T-cell (primary cell): Measurements from ENCODE around the gene FAM120C. TPM values are rescaled to one million over a fixed set of nuclear protein-coding genes. Genes with fewer than 3 reads are reported as not detected.

Experiments
- ATAC-seq, 4 experiments: fragments of 200-7000 bp in 3 of 4; fragments of 150-1000 bp in 1 of 4; cut with Tn5 transposase; replicated peaks in 1 of 4; 1 replicate in 3 of 4; 2 replicates in 1 of 4; pipeline ENCODE4 v1.10.0; 2021; ENCODE audit warnings: moderate library complexity in 3 of 4, mild to moderate bottlenecking in 2 of 4, moderate number of reproducible peaks in 1 of 4
- CTCF ChIA-PET, 2 donors: fragments of 300-600 bp; sonication (Branson Sonifier 250); formaldehyde crosslinking; loops; one replicate each; lab custom pipeline; 2022; ENCODE audit warnings: antibody characterized with exemption in 2 of 2; lab: Charles Lee
- POLR2A ChIA-PET, 2 donors: fragments of 300-600 bp; sonication (Branson Sonifier 250); formaldehyde crosslinking; loops; one replicate each; lab custom pipeline; 2022; ENCODE audit warnings: antibody characterized with exemption in 2 of 2; lab: Charles Lee
- DNase-seq, 35 experiments: peaks; one replicate each; pipeline versions ENCODE4 v3.0.0 to v3.0.0-alpha.2; 2013 to 2023
- H3K27ac ChIP-seq: one replicate; pipeline ENCODE4 v1.5.1; 2013; ENCODE audit warnings: low read length
- H3K27me3 ChIP-seq, 2 experiments: replicated peaks in 1 of 2; 1 replicate in 1 of 2; 2 replicates in 1 of 2; pipeline versions ENCODE4 v1.6.1 to v1.7.0; 2013; ENCODE audit warnings: low read length in 1 of 2, mixed read lengths in 1 of 2; ENCODE audit not compliant: control insufficient read depth in 2 of 2, insufficient read depth in 2 of 2; ENCODE audit errors: extremely low read depth in 1 of 2
- H3K36me3 ChIP-seq, 2 donors: 1 replicate in 1 of 2; 2 replicates in 1 of 2; pipeline versions ENCODE4 v1.6.1 to v1.7.0; 2013; ENCODE audit warnings: low read length in 1 of 2; ENCODE audit not compliant: control insufficient read depth in 2 of 2, insufficient read depth in 1 of 2; ENCODE audit errors: extremely low read depth in 1 of 2
- H3K4me1 ChIP-seq, 2 experiments: 1 replicate in 1 of 2; 2 replicates in 1 of 2; pipeline versions ENCODE4 v1.6.1 to v1.7.0; 2013; ENCODE audit warnings: low read length in 2 of 2, mixed read lengths in 1 of 2; ENCODE audit not compliant: insufficient read depth in 2 of 2, control insufficient read depth in 1 of 2; ENCODE audit errors: extremely low read depth in 1 of 2
- H3K4me3 ChIP-seq, 2 donors: 1 replicate in 1 of 2; 2 replicates in 1 of 2; pipeline versions ENCODE4 v1.5.1 to v1.7.0; 2013; ENCODE audit warnings: mild to moderate bottlenecking in 2 of 2, low read length in 1 of 2, moderate library complexity in 1 of 2; ENCODE audit not compliant: control insufficient read depth in 1 of 2; ENCODE audit errors: extremely low read depth in 1 of 2
- H3K9me3 ChIP-seq: 2 replicates; pipeline ENCODE4 v1.7.0; 2013
- H3K27ac Mint-ChIP-seq, 2 donors: one replicate each; pipeline ENCODE4 v1.8.0; 2020 to 2021; ENCODE audit warnings: mild to moderate bottlenecking in 2 of 2, mixed read lengths in 2 of 2
- H3K27me3 Mint-ChIP-seq, 2 donors: one replicate each; pipeline ENCODE4 v1.8.0; 2021 to 2022; ENCODE audit warnings: mixed read lengths in 2 of 2
- H3K36me3 Mint-ChIP-seq: one replicate; pipeline ENCODE4 v1.8.0; 2021; ENCODE audit warnings: mixed read lengths
- H3K4me1 Mint-ChIP-seq, 3 donors: one replicate each; pipeline ENCODE4 v1.8.0; 2020 to 2022; ENCODE audit warnings: mixed read lengths in 3 of 3, mild to moderate bottlenecking in 1 of 3
- H3K4me3 Mint-ChIP-seq, 3 donors: one replicate each; pipeline ENCODE4 v1.8.0; 2020 to 2022; ENCODE audit warnings: mild to moderate bottlenecking in 3 of 3, mixed read lengths in 3 of 3, moderate library complexity in 3 of 3
- H3K9me3 Mint-ChIP-seq, 3 donors: one replicate each; pipeline ENCODE4 v1.8.0; 2020 to 2022; ENCODE audit warnings: mixed read lengths in 3 of 3
- WGBS: methylation state at CpG from one replicate; pipeline ENCODE4 v1.1.5; 2013; ENCODE audit warnings: missing lambda C conversion rate; ENCODE audit not compliant: insufficient coverage; 5-methylcytosine and 5-hydroxymethylcytosine counted together
- total RNA-seq, 35 experiments: library from RNA in 6 of 35; stranded (reverse) in 6 of 35; fragments of 120-200 nt in 1 of 35; gene quantifications; one replicate each; pipeline versions ENCODE4 v1.2.1 to v1.2.4 and lab custom pipeline; 2013 to 2026

FAM120C gene
- total RNA-seq, 5 donors from 2014 or later (not counting 1 experiment from before 2014, with no cell fraction given) = 14.9 to 23.0 (median 19.5) TPM

DNA sequence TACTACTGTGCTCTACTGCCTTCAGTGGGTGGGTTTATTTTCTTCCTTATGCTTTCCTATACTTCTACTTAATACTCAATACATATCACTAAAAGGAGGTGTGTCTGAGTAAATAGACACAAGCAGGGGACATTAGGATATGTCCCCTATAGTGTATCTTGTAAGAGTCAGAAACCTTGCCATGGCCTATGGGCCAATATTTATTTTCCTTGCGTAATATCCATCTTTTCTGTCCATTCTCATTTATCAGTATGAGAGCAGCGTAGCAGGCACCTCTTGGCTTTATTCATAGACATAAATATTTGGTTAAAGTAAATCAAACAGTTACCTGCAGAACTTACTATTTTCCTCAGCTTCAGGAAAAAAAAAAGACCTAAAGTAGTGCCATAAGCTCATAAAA lies 92.2 kb downstream of the FAM120C start:
- Histone ChIP-seq H3K4me1 (no peaks in the 10 kb centered on the region), H3K4me3 (no peak overlapping the region), H3K27me3 (no peaks in the 10 kb centered on the region), H3K9me3 (no peaks in the 10 kb centered on the region), H3K36me3 (no peaks in the 10 kb centered on the region), H3K27ac (no peak overlapping the region)
- H3K27me3 Mint-ChIP-seq = no peaks in the 10 kb centered on the region
- ATAC-seq (no peak), DNase-seq (no peak)
- ChIA-PET POLR2A (interaction anchor here (0.6 to 0.7 kb wide), 2 partner anchors 18 to 781 kb away, joined by 3 to 4 read pairs; no protein-coding TSS in a partner anchor), CTCF (interaction anchor here in 1 of 2 donors (0.7 kb wide), 1 partner anchor 312 kb away, joined by 4 read pairs; no protein-coding TSS in a partner anchor)
- H3K27ac Mint-ChIP-seq = no peak overlapping the region
- peaks cover 13% of the 10 kb centered on the region for H3K36me3 Mint-ChIP-seq
- H3K4me3 Mint-ChIP-seq = no peak overlapping the region
- H3K4me1 Mint-ChIP-seq = no peaks in the 10 kb centered on the region
- H3K9me3 Mint-ChIP-seq = no peaks in the 10 kb centered on the region
- WGBS = no CpG with 5 or more reads among the region's 2 CpGs

DNA sequence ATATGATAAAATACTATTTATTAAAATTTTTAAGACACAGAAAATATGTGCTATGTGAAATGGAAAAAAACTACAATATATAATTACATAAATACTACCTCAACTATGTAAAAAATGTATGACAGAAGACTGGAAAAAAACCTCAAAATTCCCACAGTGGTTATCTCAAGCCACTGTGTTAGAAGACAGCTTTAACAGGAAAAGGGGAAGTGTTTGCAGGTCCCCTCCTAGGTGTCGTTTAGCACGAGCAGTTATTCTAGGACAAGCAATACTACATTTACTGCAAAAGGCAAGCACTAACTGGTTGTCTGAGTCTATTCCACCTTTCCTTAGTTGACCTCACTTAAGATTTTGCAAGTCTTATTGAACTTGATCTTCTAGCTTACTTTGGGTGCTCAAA lies 93.9 kb downstream of the FAM120C start:
- Mint-ChIP-seq H3K4me1 (no peaks in the 10 kb centered on the region), H3K36me3 (peaks cover 25% of the 10 kb centered on the region), H3K27ac (no peak overlapping the region), H3K9me3 (no peaks in the 10 kb centered on the region), H3K4me3 (no peak overlapping the region), H3K27me3 (no peaks in the 10 kb centered on the region)
- ATAC-seq = no peak
- H3K9me3 ChIP-seq = no peaks in the 10 kb centered on the region
- ChIA-PET POLR2A (no interaction called here), CTCF (no interaction called here)
- H3K4me3 ChIP-seq = no peak overlapping the region
- DNase-seq = no peak
- H3K27ac ChIP-seq = no peak overlapping the region
- WGBS = no CpG with 5 or more reads among the region's 2 CpGs
- H3K36me3 ChIP-seq = peaks cover 0 to 5% of the 10 kb centered on the region in 2 donors
- no peaks in the 10 kb centered on the region for H3K4me1 ChIP-seq
- H3K27me3 ChIP-seq = no peaks in the 10 kb centered on the region

DNA sequence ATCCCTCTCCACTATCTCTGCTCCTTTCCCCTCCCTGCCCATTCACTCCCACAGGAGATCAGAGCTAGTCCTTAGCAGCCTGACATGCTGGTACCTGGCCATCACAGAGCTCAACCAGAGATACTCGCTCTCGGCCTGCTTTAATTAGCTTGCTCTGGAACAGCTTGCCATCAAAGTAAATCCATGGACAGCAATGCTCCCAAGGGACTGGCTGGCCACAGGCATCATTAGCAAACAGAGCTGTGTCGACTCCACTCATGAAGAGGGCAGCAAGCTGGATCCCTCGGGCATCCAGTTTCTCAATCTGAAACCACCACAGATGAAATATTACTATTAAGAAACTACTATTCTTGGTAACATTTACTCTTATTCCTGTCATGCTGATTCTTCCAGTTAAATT lies 95.4 kb downstream of the FAM120C start:
- Mint-ChIP-seq H3K27me3 (no peaks in the 10 kb centered on the region), H3K36me3 (peaks cover 29% of the 10 kb centered on the region), H3K4me3 (no peak overlapping the region), H3K27ac (no peak overlapping the region), H3K9me3 (no peaks in the 10 kb centered on the region), H3K4me1 (no peaks in the 10 kb centered on the region)
- ChIA-PET POLR2A (interaction anchor here in 1 of 2 donors (0.7 kb wide), 1 partner anchor 8 kb away, joined by 3 read pairs; no protein-coding TSS in a partner anchor), CTCF (interaction anchor here in 1 of 2 donors (0.7 kb wide), 1 partner anchor 17 kb away, joined by 5 read pairs; no protein-coding TSS in a partner anchor)
- Histone ChIP-seq H3K27ac (no peak overlapping the region), H3K9me3 (no peaks in the 10 kb centered on the region), H3K36me3 (peaks cover 0 to 5% of the 10 kb centered on the region in 2 donors), H3K27me3 (no peaks in the 10 kb centered on the region), H3K4me3 (no peak overlapping the region), H3K4me1 (no peaks in the 10 kb centered on the region)
- WGBS = 80% methylated on average over 1 of the region's 4 CpGs
- ATAC-seq = no peak
- no peak for DNase-seq

DNA sequence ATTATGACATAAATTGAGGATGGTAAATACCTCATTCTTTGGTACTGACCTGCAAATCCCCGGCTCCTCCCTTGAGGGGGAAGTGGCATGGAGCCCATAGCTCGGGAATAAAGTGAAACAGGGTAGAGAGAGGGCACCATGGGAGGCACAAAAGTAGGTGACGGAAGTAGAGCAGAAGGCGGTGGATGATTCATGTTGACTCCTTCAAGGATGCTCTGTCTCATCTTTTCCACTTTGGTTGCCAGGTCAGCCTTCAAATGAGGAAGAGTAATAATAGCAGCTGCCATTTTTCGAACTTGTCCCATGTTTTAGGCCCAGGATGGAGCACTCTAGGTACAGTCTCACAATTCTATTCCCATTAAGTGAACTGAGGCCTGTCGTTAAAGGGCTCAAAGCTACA lies 97.4 kb downstream of the FAM120C start:
- Histone ChIP-seq H3K27me3 (no peaks in the 10 kb centered on the region), H3K4me1 (no peaks in the 10 kb centered on the region), H3K4me3 (no peak overlapping the region), H3K27ac (no peak overlapping the region), H3K36me3 (peaks cover 0 to 5% of the 10 kb centered on the region in 2 donors), H3K9me3 (no peaks in the 10 kb centered on the region)
- 85% methylated on average over 2 of the region's 6 CpGs for WGBS
- H3K4me3 Mint-ChIP-seq = no peak overlapping the region
- ChIA-PET CTCF (no interaction called here), POLR2A (no interaction called here)
- H3K4me1 Mint-ChIP-seq = no peaks in the 10 kb centered on the region
- H3K27me3 Mint-ChIP-seq = no peaks in the 10 kb centered on the region
- ATAC-seq (no peak), DNase-seq (no peak)
- H3K9me3 Mint-ChIP-seq = no peaks in the 10 kb centered on the region
- peaks cover 23% of the 10 kb centered on the region for H3K36me3 Mint-ChIP-seq
- no peak overlapping the region for H3K27ac Mint-ChIP-seq

DNA sequence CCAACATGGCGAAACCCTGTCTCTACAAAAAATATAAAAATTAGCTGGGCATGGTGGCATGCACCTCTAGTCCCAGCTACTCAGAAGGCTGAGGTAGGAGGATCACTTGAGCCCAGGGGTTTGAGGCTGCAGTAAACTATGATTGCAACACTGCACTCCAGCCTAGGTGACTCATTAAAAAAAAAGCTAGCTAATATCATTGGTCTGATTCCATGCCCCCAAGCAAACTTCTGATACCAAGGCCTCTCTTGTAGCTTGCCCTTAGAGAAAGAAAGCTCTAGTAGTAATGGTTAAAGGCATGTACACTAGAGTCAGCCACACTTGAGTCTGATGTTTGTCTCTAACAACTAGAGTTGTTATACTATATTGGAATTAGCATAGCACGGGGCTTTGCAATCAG lies 106.2 kb downstream of the FAM120C start:
- DNase-seq = no peak
- WGBS = no CpG with 5 or more reads among the region's 2 CpGs
- Mint-ChIP-seq H3K4me3 (no peak overlapping the region), H3K9me3 (no peaks in the 10 kb centered on the region), H3K4me1 (no peaks in the 10 kb centered on the region), H3K27me3 (no peaks in the 10 kb centered on the region), H3K36me3 (peaks cover 10% of the 10 kb centered on the region), H3K27ac (no peak overlapping the region)
- Histone ChIP-seq H3K36me3 (peaks cover 0 to 7% of the 10 kb centered on the region in 2 donors), H3K4me3 (no peak overlapping the region), H3K9me3 (no peaks in the 10 kb centered on the region), H3K4me1 (no peaks in the 10 kb centered on the region), H3K27me3 (no peaks in the 10 kb centered on the region), H3K27ac (no peak overlapping the region)
- CTCF ChIA-PET = no interaction called here
- ATAC-seq = no peak
- POLR2A ChIA-PET = no interaction called here

DNA sequence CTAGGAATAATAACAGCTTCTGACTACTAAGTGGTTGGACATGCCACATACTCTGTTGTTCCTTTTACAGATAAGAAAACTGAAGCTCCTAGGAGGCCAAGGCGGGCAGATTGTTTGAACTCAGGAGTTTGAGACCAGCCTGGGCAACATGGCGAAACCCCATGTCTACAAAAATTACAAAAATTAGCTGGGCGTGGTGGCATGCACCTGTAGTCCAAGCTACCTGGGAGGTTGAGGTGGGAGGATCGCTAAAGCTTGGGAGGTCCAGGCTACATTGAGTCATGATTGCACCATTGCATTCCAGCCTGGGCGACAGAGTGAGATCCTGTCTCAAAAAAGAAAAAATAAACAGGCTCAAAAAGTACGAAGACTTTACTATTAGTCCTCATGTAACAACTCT lies 108.2 kb downstream of the FAM120C start:
- WGBS = no CpG with 5 or more reads among the region's 6 CpGs
- H3K4me1 ChIP-seq = no peaks in the 10 kb centered on the region
- no peak overlapping the region for H3K27ac ChIP-seq
- Mint-ChIP-seq H3K4me3 (no peak overlapping the region), H3K27me3 (no peaks in the 10 kb centered on the region), H3K36me3 (peaks cover 13% of the 10 kb centered on the region), H3K9me3 (no peaks in the 10 kb centered on the region), H3K4me1 (no peaks in the 10 kb centered on the region), H3K27ac (no peak overlapping the region)
- ChIA-PET CTCF (no interaction called here), POLR2A (no interaction called here)
- H3K27me3 ChIP-seq = no peaks in the 10 kb centered on the region
- H3K9me3 ChIP-seq = no peaks in the 10 kb centered on the region
- ATAC-seq (no peak), DNase-seq (no peak)
- peaks cover 0 to 7% of the 10 kb centered on the region in 2 donors for H3K36me3 ChIP-seq
- no peak overlapping the region for H3K4me3 ChIP-seq

DNA sequence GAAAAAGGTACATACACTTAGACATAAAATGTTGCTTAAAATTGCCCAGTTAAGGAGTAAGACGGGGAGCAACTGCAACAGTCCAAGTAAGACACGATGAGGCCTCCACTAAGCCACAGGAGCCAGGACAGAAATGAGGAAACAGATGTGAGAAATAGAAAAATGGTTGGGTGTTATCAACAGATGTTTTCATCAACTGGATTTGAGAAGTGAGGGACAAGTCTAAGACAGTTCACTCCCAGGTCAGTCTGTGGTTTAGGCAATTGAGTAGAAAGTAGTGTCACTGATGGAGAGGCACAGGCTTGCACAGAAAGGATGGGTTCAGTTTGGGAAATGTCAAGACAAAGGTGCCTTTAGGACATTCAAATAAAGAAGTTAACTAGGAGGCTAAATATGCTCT lies 115.3 kb downstream of the FAM120C start:
- Mint-ChIP-seq H3K4me1 (no peaks in the 10 kb centered on the region), H3K4me3 (no peak overlapping the region), H3K36me3 (peaks cover 11% of the 10 kb centered on the region), H3K9me3 (no peaks in the 10 kb centered on the region), H3K27me3 (no peaks in the 10 kb centered on the region), H3K27ac (no peak overlapping the region)
- Histone ChIP-seq H3K27me3 (no peaks in the 10 kb centered on the region), H3K9me3 (no peaks in the 10 kb centered on the region), H3K27ac (no peak overlapping the region), H3K36me3 (no peaks in the 10 kb centered on the region), H3K4me1 (no peaks in the 10 kb centered on the region), H3K4me3 (no peak overlapping the region)
- ATAC-seq (no peak), DNase-seq (no peak)
- ChIA-PET POLR2A (no interaction called here), CTCF (no interaction called here)
- WGBS = 57% methylated on average over 1 of the region's 2 CpGs
